Suprapubic skin (tissue), 4 donors: Measurements from ENCODE around the gene MAP3K20. TPM values are rescaled to one million over a fixed set of nuclear protein-coding genes. Genes with fewer than 3 reads are reported as not detected.

Experiments
- DNase-seq, 2 donors: peaks; one replicate each; pipeline ENCODE4 v3.0.0-alpha.2; 2019; ENCODE audit warnings: low spot score in 2 of 2
- H3K27ac ChIP-seq: fragments of 200-600 bp; sonication (generic); one replicate; pipeline ENCODE4 v1.5.1; 2019
- H3K27me3 ChIP-seq: fragments of 200-600 bp; sonication (generic); one replicate; pipeline ENCODE4 v1.5.1; 2019
- H3K36me3 ChIP-seq: fragments of 200-600 bp; sonication (generic); one replicate; pipeline ENCODE4 v1.5.1; 2019
- H3K4me1 ChIP-seq: fragments of 200-600 bp; sonication (generic); one replicate; pipeline ENCODE4 v1.5.1; 2019
- H3K4me3 ChIP-seq: fragments of 200-600 bp; sonication (generic); one replicate; pipeline ENCODE4 v1.5.1; 2019; ENCODE audit warnings: mild to moderate bottlenecking
- H3K9me3 ChIP-seq: fragments of 200-600 bp; sonication (generic); one replicate; pipeline ENCODE4 v1.5.1; 2019
- CTCF ChIP-seq, 2 donors: fragments of 200-600 bp in 1 of 2; fragments of 450-650 bp in 1 of 2; sonication (generic) in 1 of 2; IDR thresholded peaks; one replicate each; pipeline ENCODE4 v1.5.1; 2016 to 2019; ENCODE audit warnings: antibody characterized with exemption in 2 of 2, mild to moderate bottlenecking in 1 of 2, moderate library complexity in 1 of 2
- EP300 ChIP-seq: sonication (generic); formaldehyde crosslinking; IDR thresholded peaks from one replicate; pipeline ENCODE4 v1.6.1; 2017; ENCODE audit warnings: antibody characterized with exemption
- POLR2A ChIP-seq, 2 donors: fragments of 450-650 bp; IDR thresholded peaks; one replicate each; pipeline ENCODE4 v1.6.1; 2017; ENCODE audit warnings: antibody characterized with exemption in 2 of 2, mild to moderate bottlenecking in 2 of 2, moderate library complexity in 2 of 2
- POLR2AphosphoS5 ChIP-seq, 3 donors: sonication (generic); formaldehyde crosslinking; IDR thresholded peaks; one replicate each; pipeline ENCODE4 v1.6.1; 2017; ENCODE audit warnings: antibody characterized with exemption in 3 of 3
- WGBS: methylation state at CpG from one replicate; pipeline ENCODE4 v1.1.5; 2018; 5-methylcytosine and 5-hydroxymethylcytosine counted together
- total RNA-seq, 4 donors: library from RNA; depleted of rRNA; stranded (reverse); fragments of >200 nt; gene quantifications; one replicate each; pipeline ENCODE4 v1.1.0, GENCODE V29; 2016

MAP3K20 gene
- total RNA-seq, 4 donors from 2014 or later: 26.2 to 40.3 (median 33.6) TPM

GRCh38 chr2:173217116-173217840, 141.6 kb downstream of the MAP3K20 start:
- Histone ChIP-seq H3K36me3 (no peaks in the 10 kb centered on the region), H3K4me1 (peaks cover 21% of the 10 kb centered on the region), H3K27ac (no peak overlapping the region), H3K4me3 (no peak overlapping the region), H3K9me3 (no peaks in the 10 kb centered on the region), H3K27me3 (no peaks in the 10 kb centered on the region)
- 88% methylated on average over 20 of the region's 20 CpGs for WGBS
- DNase-seq: no peak
- TF ChIP-seq POLR2A (IDR thresholded peaks at IDR 0.05) (no peak), POLR2AphosphoS5 (IDR thresholded peaks at IDR 0.05) (no peak), EP300 (no peak), CTCF (IDR thresholded peaks at IDR 0.05) (no peak)

GRCh38 chr2:173218326-173219056, 142.8 kb downstream of the MAP3K20 start:
- Histone ChIP-seq H3K27me3 (no peaks in the 10 kb centered on the region), H3K36me3 (no peaks in the 10 kb centered on the region), H3K4me3 (no peak overlapping the region), H3K9me3 (no peaks in the 10 kb centered on the region), H3K27ac (no peak overlapping the region), H3K4me1 (peaks cover 15% of the 10 kb centered on the region)
- DNase-seq: no peak
- 46% methylated on average over 6 of the region's 6 CpGs for WGBS
- TF ChIP-seq EP300 (no peak), CTCF (IDR thresholded peaks at IDR 0.05) (no peak), POLR2AphosphoS5 (IDR thresholded peaks at IDR 0.05) (no peak), POLR2A (IDR thresholded peaks at IDR 0.05) (no peak)

- peaks cover 9% of the 10 kb centered on the region for H3K4me1 ChIP-seq
- TF ChIP-seq POLR2A (IDR thresholded peaks at IDR 0.05): no peak
- TF ChIP-seq POLR2AphosphoS5 (IDR thresholded peaks at IDR 0.05): no peak
- TF ChIP-seq CTCF (IDR thresholded peaks at IDR 0.05): no peak
- no peak for TF ChIP-seq EP300
- WGBS: 82% methylated on average over 4 of the region's 4 CpGs
- H3K27me3 ChIP-seq: no peaks in the 10 kb centered on the region
- H3K36me3 ChIP-seq: no peaks in the 10 kb centered on the region
- H3K27ac ChIP-seq: no peak overlapping the region
- H3K9me3 ChIP-seq: no peaks in the 10 kb centered on the region
- H3K4me3 ChIP-seq: no peak overlapping the region
- no peak for DNase-seq
Observed at GRCh38 chr2:173221132-173221695, 145.6 kb downstream of the MAP3K20 start.

- Histone ChIP-seq H3K4me3 (no peak overlapping the region), H3K36me3 (no peaks in the 10 kb centered on the region), H3K4me1 (peaks cover 9% of the 10 kb centered on the region), H3K27ac (no peak overlapping the region), H3K27me3 (no peaks in the 10 kb centered on the region), H3K9me3 (no peaks in the 10 kb centered on the region)
- TF ChIP-seq POLR2A (IDR thresholded peaks at IDR 0.05) (no peak), POLR2AphosphoS5 (IDR thresholded peaks at IDR 0.05) (no peak), EP300 (no peak), CTCF (IDR thresholded peaks at IDR 0.05) (no peak)
- 93% methylated on average over 2 of the region's 2 CpGs for WGBS
- no peak for DNase-seq
Observed at GRCh38 chr2:173221937-173222594, 146.4 kb downstream of the MAP3K20 start.
